Forelimb muscle (tissue), 1 donor: ENCODE measurements around the gene CAPN11. TPM values are rescaled to one million over a fixed set of nuclear protein-coding genes. Genes with fewer than 3 reads are reported as not detected.
"Not testable (repeated sequence)": the region's sequence is repeated elsewhere in the genome, so short reads cannot be mapped to it uniquely, and the experiment has no call there.

Source experiments
- DNase-seq: peaks from one replicate; pipeline ENCODE4 v3.0.0-alpha.2; 2013; ENCODE audit warnings: low read depth
- polyA plus RNA-seq: library from polyadenylated mRNA; unstranded; fragments of 120-200 nt; gene quantifications from one replicate; pipeline ENCODE4 v1.2.1, GENCODE V29; 2013; ENCODE audit not compliant: insufficient read length

The CAPN11 gene
- polyA plus RNA-seq, 1 donor = 0.56 TPM

GRCh38 chr6:44228031-44228430 is 69.4 kb downstream of the CAPN11 start:
- DNase-seq = no peak

GRCh38 chr6:44228433-44228832 is 69.8 kb downstream of the CAPN11 start:
- DNase-seq = no peak

- DNase-seq = no peak
Observed at GRCh38 chr6:44228836-44229235, 70.2 kb downstream of the CAPN11 start.

DNA sequence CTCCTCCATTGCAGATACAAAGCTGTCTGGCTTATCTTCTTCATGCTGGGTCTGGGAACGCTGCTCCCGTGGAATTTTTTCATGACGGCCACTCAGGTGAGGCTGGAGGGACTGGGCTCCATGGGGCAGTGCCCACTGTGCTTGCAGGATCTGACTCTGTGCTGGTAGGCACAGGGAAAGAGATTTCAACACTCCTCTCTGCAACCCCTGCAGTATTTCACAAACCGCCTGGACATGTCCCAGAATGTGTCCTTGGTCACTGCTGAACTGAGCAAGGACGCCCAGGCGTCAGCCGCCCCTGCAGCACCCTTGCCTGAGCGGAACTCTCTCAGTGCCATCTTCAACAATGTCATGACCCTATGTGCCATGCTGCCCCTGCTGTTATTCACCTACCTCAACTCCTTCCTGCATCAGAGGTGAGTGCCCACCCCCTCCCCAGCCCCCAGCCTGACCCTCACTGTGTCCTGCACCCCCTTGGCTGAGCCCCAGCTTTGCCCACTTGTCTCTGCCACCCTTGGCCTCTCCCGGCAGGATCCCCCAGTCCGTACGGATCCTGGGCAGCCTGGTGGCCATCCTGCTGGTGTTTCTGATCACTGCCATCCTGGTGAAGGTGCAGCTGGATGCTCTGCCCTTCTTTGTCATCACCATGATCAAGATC is 70.9 kb downstream of the CAPN11 start:
- no peak for DNase-seq

DNA sequence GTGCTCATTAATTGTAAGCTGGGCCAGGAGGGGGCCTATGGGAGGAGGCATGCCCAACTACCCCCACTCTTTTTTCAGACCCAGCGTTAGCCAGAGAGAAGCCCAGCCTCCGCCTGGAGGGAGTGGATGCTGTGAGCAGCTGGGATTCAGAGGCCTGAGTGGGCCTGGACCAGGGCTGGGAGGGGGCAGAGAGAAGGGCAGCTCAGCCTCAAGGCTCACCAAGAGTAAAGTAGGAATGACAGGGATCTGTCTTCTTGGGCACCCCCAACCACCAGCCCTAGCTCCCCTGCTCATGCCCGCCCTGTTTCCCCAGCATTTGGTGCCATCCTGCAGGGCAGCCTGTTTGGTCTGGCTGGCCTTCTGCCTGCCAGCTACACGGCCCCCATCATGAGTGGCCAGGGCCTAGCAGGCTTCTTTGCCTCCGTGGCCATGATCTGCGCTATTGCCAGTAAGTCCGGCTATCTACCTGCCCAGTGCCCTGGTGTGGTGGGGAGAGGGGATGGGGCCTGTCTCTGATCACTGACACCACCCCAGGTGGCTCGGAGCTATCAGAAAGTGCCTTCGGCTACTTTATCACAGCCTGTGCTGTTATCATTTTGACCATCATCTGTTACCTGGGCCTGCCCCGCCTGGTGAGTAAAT is 71.5 kb downstream of the CAPN11 start:
- DNase-seq = no peak

GRCh38 chr6:44231426-44231825 is 72.8 kb downstream of the CAPN11 start:
- DNase-seq = not testable (repeated sequence)

DNA sequence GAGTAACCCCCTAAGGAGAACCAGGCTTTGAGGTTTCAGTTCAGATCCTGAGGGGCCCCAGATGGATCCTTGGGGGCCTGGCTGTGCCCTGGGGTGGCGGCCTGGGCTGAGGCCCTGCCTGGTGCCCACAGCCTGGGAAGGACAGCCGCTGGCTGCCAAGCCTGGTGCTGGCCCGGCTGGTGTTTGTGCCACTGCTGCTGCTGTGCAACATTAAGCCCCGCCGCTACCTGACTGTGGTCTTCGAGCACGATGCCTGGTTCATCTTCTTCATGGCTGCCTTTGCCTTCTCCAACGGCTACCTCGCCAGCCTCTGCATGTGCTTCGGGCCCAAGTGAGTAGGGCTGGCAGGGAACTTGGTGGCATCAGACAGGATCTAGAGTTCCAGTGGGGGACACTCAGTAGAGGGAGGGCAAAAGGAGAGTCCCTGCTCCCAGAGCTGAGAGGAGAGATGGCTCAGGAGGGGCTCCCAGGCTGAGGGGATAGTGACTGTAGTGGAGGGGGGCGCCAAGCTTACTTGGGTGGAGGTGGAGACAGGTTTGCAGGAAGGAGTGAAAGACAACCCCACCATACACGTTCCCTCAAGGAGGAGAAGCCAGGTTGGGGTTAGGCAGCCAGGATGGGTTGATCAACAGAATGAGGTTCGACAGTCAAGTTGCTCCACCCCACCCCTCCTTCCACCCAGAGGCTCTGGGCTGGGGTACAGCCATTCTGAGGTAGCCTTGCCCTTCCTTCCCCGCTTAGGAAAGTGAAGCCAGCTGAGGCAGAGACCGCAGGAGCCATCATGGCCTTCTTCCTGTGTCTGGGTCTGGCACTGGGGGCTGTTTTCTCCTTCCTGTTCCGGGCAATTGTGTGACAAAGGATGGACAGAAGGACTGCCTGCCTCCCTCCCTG is 74.3 kb downstream of the CAPN11 start:
- no peak for DNase-seq

DNA sequence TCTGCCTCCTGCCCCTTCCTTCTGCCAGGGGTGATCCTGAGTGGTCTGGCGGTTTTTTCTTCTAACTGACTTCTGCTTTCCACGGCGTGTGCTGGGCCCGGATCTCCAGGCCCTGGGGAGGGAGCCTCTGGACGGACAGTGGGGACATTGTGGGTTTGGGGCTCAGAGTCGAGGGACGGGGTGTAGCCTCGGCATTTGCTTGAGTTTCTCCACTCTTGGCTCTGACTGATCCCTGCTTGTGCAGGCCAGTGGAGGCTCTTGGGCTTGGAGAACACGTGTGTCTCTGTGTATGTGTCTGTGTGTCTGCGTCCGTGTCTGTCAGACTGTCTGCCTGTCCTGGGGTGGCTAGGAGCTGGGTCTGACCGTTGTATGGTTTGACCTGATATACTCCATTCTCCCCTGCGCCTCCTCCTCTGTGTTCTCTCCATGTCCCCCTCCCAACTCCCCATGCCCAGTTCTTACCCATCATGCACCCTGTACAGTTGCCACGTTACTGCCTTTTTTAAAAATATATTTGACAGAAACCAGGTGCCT is 75.0 kb downstream of the CAPN11 start:
- DNase-seq = no peak

Other genes with a start within 250 kb of the CAPN11 start
- gene MRPL14, start 31.4 kb upstream of the CAPN11 start, polyA plus RNA-seq = 34.2 TPM
- gene TMEM63B, start 31.3 kb upstream of the CAPN11 start, polyA plus RNA-seq = 17.7 TPM
- 21.9 TPM for gene MYMX, start 58.1 kb downstream of the CAPN11 start, polyA plus RNA-seq
- 86.2 TPM for gene SLC29A1, start 64.8 kb downstream of the CAPN11 start, polyA plus RNA-seq
- 991 TPM for gene HSP90AB1, start 88.3 kb downstream of the CAPN11 start, polyA plus RNA-seq
- 28.8 TPM for gene SLC35B2, start 98.7 kb downstream of the CAPN11 start, polyA plus RNA-seq
- 4.6 TPM for gene NFKBIE, start 106.7 kb downstream of the CAPN11 start, polyA plus RNA-seq
- 0.25 TPM for gene TMEM151B, start 111.6 kb downstream of the CAPN11 start, polyA plus RNA-seq
- gene AARS2, start 154.5 kb downstream of the CAPN11 start, polyA plus RNA-seq = 8.4 TPM
- gene SPATS1, start 183.8 kb downstream of the CAPN11 start, polyA plus RNA-seq = not detected
- 24.1 TPM for gene CDC5L, start 228.9 kb downstream of the CAPN11 start, polyA plus RNA-seq